NCI-H2171 (cell line): ENCODE measurements around the gene IL1RAP.
"Not testable (repeated sequence)": the region's sequence is repeated elsewhere in the genome, so short reads cannot be mapped to it uniquely, and the experiment has no call there.

ENCODE experiments used
- DNase-seq: peaks from one replicate; lab custom pipeline; 2025; lab: John Stamatoyannopoulos, UW

The IL1RAP gene

GRCh38 chr3:190513409-190514370 is at the start of gene IL1RAP:
IL1RAP (plus strand) TSS chr3:190514085; CDS start chr3:190564290, 50,205 bp downstream.
- peak; percentile 81 for DNase-seq

GRCh38 chr3:190467922-190468321 is 46.0 kb upstream of the IL1RAP start:
- DNase-seq: no peak

- not testable (repeated sequence) for DNase-seq
Measured at GRCh38 chr3:190473261-190473660, 40.6 kb upstream of the IL1RAP start.

GRCh38 chr3:190481779-190482178 is 32.1 kb upstream of the IL1RAP start:
- DNase-seq: no peak

GRCh38 chr3:190485830-190486532 is 27.9 kb upstream of the IL1RAP start:
- no peak for DNase-seq

- DNase-seq: no peak
Measured at GRCh38 chr3:190486533-190486864, 27.4 kb upstream of the IL1RAP start.

GRCh38 chr3:190486908-190487607 is 26.8 kb upstream of the IL1RAP start:
- DNase-seq: no peak

GRCh38 chr3:190491533-190492054 is 22.3 kb upstream of the IL1RAP start:
- no peak for DNase-seq

- DNase-seq: no peak
Measured at GRCh38 chr3:190492129-190492528, 21.8 kb upstream of the IL1RAP start.

- no peak for DNase-seq
Measured at GRCh38 chr3:190492966-190493365, 20.9 kb upstream of the IL1RAP start.

- DNase-seq: no peak
Measured at GRCh38 chr3:190494907-190495306, 19.0 kb upstream of the IL1RAP start.

GRCh38 chr3:190495354-190495753 is 18.5 kb upstream of the IL1RAP start:
- DNase-seq: no peak

- DNase-seq: no peak
Measured at GRCh38 chr3:190495796-190496195, 18.1 kb upstream of the IL1RAP start.

- no peak for DNase-seq
Measured at GRCh38 chr3:190496859-190497258, 17.0 kb upstream of the IL1RAP start.

- DNase-seq: no peak
Measured at GRCh38 chr3:190497811-190498210, 16.1 kb upstream of the IL1RAP start.

GRCh38 chr3:190498293-190498692 is 15.6 kb upstream of the IL1RAP start:
- no peak for DNase-seq

GRCh38 chr3:190499122-190499521 is 14.8 kb upstream of the IL1RAP start:
- DNase-seq: no peak

- no peak for DNase-seq
Measured at GRCh38 chr3:190502946-190503345, 10.9 kb upstream of the IL1RAP start.

- DNase-seq: no peak
Measured at GRCh38 chr3:190504354-190505125, 9.3 kb upstream of the IL1RAP start.

- DNase-seq: no peak
Measured at GRCh38 chr3:190505381-190506003, 8.4 kb upstream of the IL1RAP start.

- DNase-seq: no peak
Measured at GRCh38 chr3:190506271-190506670, 7.6 kb upstream of the IL1RAP start.
